Esophagus muscularis mucosa (tissue), 4 donors: ENCODE measurements around the gene PCDHGA2. TPM values are rescaled to one million over a fixed set of nuclear protein-coding genes. Genes with fewer than 3 reads are reported as not detected.
A peak's percentile ranks its signal among the peaks of the same experiment; 100 is the strongest.

Experiments
- DNase-seq: peaks from one replicate; pipeline ENCODE4 v3.0.0-alpha.2; 2017; ENCODE audit errors: extremely low spot score
- H3K27ac ChIP-seq, 4 donors: fragments of 200-600 bp; sonication (generic); replicated peaks in 1 of 4; 1 replicate in 3 of 4; 2 replicates in 1 of 4; pipeline ENCODE4 v1.5.1; 2016 to 2019; ENCODE audit warnings: mild to moderate bottlenecking in 1 of 4
- H3K27me3 ChIP-seq, 4 donors: fragments of 200-600 bp; sonication (generic); one replicate each; pipeline versions ENCODE4 v1.5.1 to v1.6.0; 2016 to 2019
- H3K36me3 ChIP-seq, 4 donors: fragments of 200-600 bp; sonication (generic); one replicate each; pipeline ENCODE4 v1.5.1; 2016 to 2019
- H3K4me1 ChIP-seq, 4 donors: fragments of 200-600 bp; sonication (generic); one replicate each; pipeline ENCODE4 v1.5.1; 2016 to 2019
- H3K4me3 ChIP-seq, 4 donors: fragments of 200-600 bp; sonication (generic); 1 replicate in 2 of 4; 2 replicates in 2 of 4; pipeline ENCODE4 v1.5.1; 2016 to 2019; ENCODE audit warnings: mild to moderate bottlenecking in 4 of 4, moderate library complexity in 1 of 4
- H3K9me3 ChIP-seq, 4 donors: fragments of 200-600 bp; sonication (generic); 1 replicate in 3 of 4; 2 replicates in 1 of 4; pipeline ENCODE4 v1.5.1; 2016 to 2019
- EP300 ChIP-seq: sonication (generic); formaldehyde crosslinking; IDR thresholded peaks from one replicate; pipeline ENCODE4 v1.6.1; 2017; ENCODE audit warnings: antibody characterized with exemption
- POLR2A ChIP-seq: fragments of 450-650 bp; IDR thresholded peaks from one replicate; pipeline ENCODE4 v1.6.1; 2017; ENCODE audit warnings: antibody characterized with exemption, moderate library complexity, mild to moderate bottlenecking, low read depth
- POLR2AphosphoS5 ChIP-seq, 2 donors: sonication (generic); formaldehyde crosslinking; IDR thresholded peaks; one replicate each; pipeline ENCODE4 v1.6.1; 2017; ENCODE audit warnings: antibody characterized with exemption in 2 of 2
- WGBS: methylation state at CpG from one replicate; pipeline ENCODE4 v1.1.5; 2018; 5-methylcytosine and 5-hydroxymethylcytosine counted together
- intact Hi-C: fragments of 100-400 bp; cut with DNase I; formaldehyde crosslinking; loops from one replicate; pipeline ENCODE4 v1.15.1; 2023
- total RNA-seq, 4 donors: library from RNA; depleted of rRNA; stranded (reverse); fragments of >200 nt; gene quantifications; one replicate each; pipeline versions ENCODE4 v1.1.0 to v1.2.1, GENCODE V29; 2016
- TF ChIP-seq, protein P1 (sequence below), 3 experiments: fragments of 200-600 bp in 2 of 3; fragments of 450-650 bp in 1 of 3; sonication (generic) in 2 of 3; IDR thresholded peaks; one replicate each; pipeline ENCODE4 v1.5.1; 2017 to 2019; ENCODE audit warnings: antibody characterized with exemption in 3 of 3, mild to moderate bottlenecking in 2 of 3, moderate library complexity in 1 of 3

PCDHGA2 gene
- total RNA-seq, 4 donors from 2014 or later: 2.5 to 5.4 (median 4.0) TPM

DNA sequence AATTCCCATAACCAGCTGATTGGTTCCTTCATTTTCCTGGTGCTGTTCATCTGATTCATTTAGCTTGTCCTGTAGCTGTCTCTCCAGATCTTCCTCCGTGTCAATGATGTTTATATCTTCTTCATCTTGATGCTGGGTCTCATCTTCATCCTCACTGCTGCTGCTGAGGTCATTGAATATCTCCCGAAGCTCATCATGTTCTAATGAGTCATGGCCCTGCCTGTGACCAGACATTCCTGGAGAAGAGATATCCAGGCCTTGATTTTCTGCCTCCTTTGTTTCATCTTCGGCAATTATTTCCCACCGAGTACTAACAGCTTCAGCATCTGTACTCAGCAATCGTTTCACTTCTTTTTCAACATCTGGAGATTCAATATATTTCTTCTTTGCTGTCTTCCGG lies 19.4 kb upstream of the PCDHGA2 start:
- no peak for DNase-seq
- H3K4me1 ChIP-seq: peaks cover 4 to 11% (median 7%) of the 10 kb centered on the region in 4 donors
- H3K27ac ChIP-seq: no peak overlapping the region
- 93% methylated on average over 6 of the region's 6 CpGs for WGBS
- intact Hi-C loops: no loop called here
- H3K4me3 ChIP-seq: peak overlapping the region in 2 of 4 donors; percentile 3 to 74
- peaks cover 23 to 81% (median 66%) of the 10 kb centered on the region in 4 donors for H3K9me3 ChIP-seq
- TF ChIP-seq POLR2A (no peak), EP300 (no peak), POLR2AphosphoS5 (IDR thresholded peaks at IDR 0.05) (no peak)
- TF ChIP-seq, protein P1, sequence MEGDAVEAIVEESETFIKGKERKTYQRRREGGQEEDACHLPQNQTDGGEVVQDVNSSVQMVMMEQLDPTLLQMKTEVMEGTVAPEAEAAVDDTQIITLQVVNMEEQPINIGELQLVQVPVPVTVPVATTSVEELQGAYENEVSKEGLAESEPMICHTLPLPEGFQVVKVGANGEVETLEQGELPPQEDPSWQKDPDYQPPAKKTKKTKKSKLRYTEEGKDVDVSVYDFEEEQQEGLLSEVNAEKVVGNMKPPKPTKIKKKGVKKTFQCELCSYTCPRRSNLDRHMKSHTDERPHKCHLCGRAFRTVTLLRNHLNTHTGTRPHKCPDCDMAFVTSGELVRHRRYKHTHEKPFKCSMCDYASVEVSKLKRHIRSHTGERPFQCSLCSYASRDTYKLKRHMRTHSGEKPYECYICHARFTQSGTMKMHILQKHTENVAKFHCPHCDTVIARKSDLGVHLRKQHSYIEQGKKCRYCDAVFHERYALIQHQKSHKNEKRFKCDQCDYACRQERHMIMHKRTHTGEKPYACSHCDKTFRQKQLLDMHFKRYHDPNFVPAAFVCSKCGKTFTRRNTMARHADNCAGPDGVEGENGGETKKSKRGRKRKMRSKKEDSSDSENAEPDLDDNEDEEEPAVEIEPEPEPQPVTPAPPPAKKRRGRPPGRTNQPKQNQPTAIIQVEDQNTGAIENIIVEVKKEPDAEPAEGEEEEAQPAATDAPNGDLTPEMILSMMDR (IDR thresholded peaks at IDR 0.05): no peak
- no peaks in the 10 kb centered on the region for H3K27me3 ChIP-seq
- H3K36me3 ChIP-seq: peaks cover 18 to 46% (median 42%) of the 10 kb centered on the region in 4 donors

DNA sequence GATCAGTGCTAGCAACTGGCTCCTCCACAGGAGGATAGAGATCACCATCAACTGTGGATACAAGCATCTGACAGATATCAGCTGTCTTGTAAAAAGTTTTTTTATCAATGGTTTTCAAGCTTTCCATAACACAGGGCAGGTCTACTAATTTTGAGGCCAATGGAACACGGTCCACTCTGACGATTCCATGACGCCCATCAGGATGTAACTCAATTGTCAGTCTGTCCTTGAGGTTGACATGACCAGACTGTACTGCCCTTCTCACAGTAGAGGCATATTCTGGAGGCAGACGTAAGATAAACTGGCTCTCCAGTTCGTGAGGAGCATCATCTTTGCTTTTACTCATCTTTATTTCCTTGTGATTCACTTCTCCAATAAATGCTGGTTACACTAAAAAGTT lies 18.9 kb upstream of the PCDHGA2 start:
- intact Hi-C loops: loop anchor here (5.0 kb wide), 1 partner anchor 238 kb away; no protein-coding TSS in a partner anchor

DNA sequence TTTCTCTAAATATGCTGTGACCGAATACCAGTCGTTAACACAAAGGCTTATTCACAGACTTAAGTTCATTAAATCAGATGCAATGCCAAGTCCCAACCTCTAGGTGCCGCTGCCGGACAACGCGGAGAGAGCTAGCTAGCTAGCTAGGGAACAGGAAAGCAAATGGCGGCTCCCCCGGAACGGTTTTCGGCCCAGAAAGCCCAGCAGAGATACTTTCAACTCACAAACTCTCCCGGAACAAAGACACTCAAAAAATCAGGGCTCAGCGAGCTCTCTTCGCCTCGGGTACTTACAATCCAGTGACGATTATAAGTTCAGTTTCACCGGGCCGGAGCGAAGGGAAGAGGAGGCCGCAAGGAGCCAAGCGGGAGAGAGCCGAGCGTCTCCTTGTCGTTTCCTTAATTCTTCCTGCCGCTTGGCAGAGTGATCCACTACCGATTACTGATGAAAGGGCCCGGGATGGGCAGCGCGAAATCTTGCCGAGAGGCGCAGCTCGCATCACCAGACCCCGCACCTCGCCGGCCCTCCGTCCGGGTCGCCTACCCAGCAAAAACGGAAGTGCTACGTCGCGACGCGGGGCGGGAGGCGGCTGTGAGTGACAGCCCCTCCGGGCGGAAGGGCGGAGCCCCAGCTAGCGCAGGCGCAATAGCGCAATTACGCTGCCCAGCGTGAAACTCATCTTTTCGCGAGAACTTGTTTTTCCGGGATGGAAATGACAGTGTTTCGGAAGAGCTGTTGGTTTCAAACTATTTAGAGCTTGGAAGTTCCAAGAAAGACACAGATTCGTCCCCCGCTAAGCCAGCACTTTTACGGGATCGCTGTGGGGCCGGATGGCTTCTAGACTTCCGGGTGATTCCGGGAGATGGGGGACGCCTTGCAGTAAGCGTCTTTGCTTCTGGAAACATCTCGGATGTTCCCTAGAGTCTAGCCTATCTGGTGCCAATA lies 18.1 kb upstream of the PCDHGA2 start, which contains the start of gene TAF7:
TAF7 (minus strand) TSS at position 560 of the 945 bp plus-strand sequence. CDS start 740 bp downstream, outside the sequence.
- Histone ChIP-seq H3K4me3 (peak within 1 kb of the TSS; percentile 58 to 74 (median 70)), H3K27ac (peak within 1 kb of the TSS; percentile 90 to 92 (median 92)), H3K9me3 (peaks cover 23 to 68% (median 54%) of the 10 kb centered on the region in 4 donors), H3K4me1 (peaks cover 4 to 11% (median 7%) of the 10 kb centered on the region in 4 donors), H3K27me3 (no peaks in the 10 kb centered on the region), H3K36me3 (peaks cover 18 to 44% (median 40%) of the 10 kb centered on the region in 4 donors)
- intact Hi-C loops: loop anchor here (5.0 kb wide), 1 partner anchor 237 kb away; no protein-coding TSS in a partner anchor
- WGBS: 2% methylated on average over 57 of the region's 67 CpGs
- DNase-seq: peak; percentile 95
- TF ChIP-seq, protein P1 (IDR thresholded peaks at IDR 0.05): peak; percentile 64 to 80 (median 70)
- TF ChIP-seq EP300 (no peak), POLR2A (peak; percentile 90), POLR2AphosphoS5 (IDR thresholded peaks at IDR 0.05) (peak; percentile 95 to 98)

More for the DNA sequence above, 18.9 kb upstream of the PCDHGA2 start:
- H3K27ac ChIP-seq: peak overlapping the region in 1 of 4 donors; percentile 90
- H3K36me3 ChIP-seq: peaks cover 18 to 46% (median 42%) of the 10 kb centered on the region in 4 donors
- peaks cover 23 to 76% (median 62%) of the 10 kb centered on the region in 4 donors for H3K9me3 ChIP-seq
- no peaks in the 10 kb centered on the region for H3K27me3 ChIP-seq
- H3K4me3 ChIP-seq: peak overlapping the region; percentile 58 to 74 (median 70)
- TF ChIP-seq POLR2AphosphoS5 (IDR thresholded peaks at IDR 0.05) (no peak), EP300 (no peak)
- TF ChIP-seq, protein P1 (IDR thresholded peaks at IDR 0.05): no peak
- 68% methylated on average over 5 of the region's 5 CpGs for WGBS
- H3K4me1 ChIP-seq: peaks cover 4 to 11% (median 7%) of the 10 kb centered on the region in 4 donors
- no peak for DNase-seq

DNA sequence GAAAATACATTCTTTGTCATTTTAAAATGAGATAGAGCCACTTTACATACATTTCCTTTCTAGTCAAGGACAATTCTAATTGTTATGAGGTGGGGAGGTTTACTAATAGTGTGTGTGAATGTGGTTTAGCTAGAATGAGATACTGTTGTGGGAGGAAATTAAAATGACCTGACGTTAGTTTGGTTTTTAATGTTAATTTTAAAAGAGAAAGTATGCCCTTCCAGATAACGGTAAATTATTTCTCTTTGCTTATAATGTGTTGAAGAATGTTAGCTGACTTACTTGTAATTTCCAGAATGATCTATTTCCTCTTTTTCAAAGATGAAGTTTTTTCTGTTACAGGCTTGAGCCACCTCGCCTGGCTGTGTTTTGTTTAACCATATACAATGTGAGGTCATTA lies 16.3 kb upstream of the PCDHGA2 start:
- WGBS: 94% methylated on average over 3 of the region's 3 CpGs
- intact Hi-C loops: loop anchor here (5.0 kb wide), 1 partner anchor 235 kb away; no protein-coding TSS in a partner anchor
- H3K27ac ChIP-seq: no peak overlapping the region
- DNase-seq: no peak
- no peak for TF ChIP-seq POLR2AphosphoS5 (IDR thresholded peaks at IDR 0.05)
- TF ChIP-seq, protein P1 (IDR thresholded peaks at IDR 0.05): no peak
- TF ChIP-seq EP300: no peak
- no peak for TF ChIP-seq POLR2A
- peaks cover 17 to 26% (median 23%) of the 10 kb centered on the region in 4 donors for H3K36me3 ChIP-seq
- peaks cover 4 to 21% (median 9%) of the 10 kb centered on the region in 4 donors for H3K4me1 ChIP-seq
- H3K9me3 ChIP-seq: peaks cover 23 to 64% (median 42%) of the 10 kb centered on the region in 4 donors
- no peaks in the 10 kb centered on the region for H3K27me3 ChIP-seq
- H3K4me3 ChIP-seq: no peak overlapping the region
